Keratinocyte (primary cell): ENCODE measurements around the gene PTGR2. TPM values are rescaled to one million over a fixed set of nuclear protein-coding genes. Genes with fewer than 3 reads are reported as not detected.

Experiments
- DNase-seq: peaks from one replicate; pipeline ENCODE4 v3.0.0-alpha.2; 2011; ENCODE audit warnings: low read depth, missing footprints, low spot score
- FAIRE-seq: peaks from 2 replicates; lab custom pipeline; 2011; peaks lifted over from hg19 to GRCh38; lab: Jason Lieb, UNC
- H2AFZ ChIP-seq: 2 replicates; pipeline ENCODE4 v1.6.0; 2012; ENCODE audit warnings: low read length, control low read depth, inconsistent platforms; ENCODE audit not compliant: control insufficient read depth
- H3K27ac ChIP-seq: 2 replicates; pipeline ENCODE4 v1.5.1; 2011; ENCODE audit warnings: low read length; ENCODE audit not compliant: control insufficient read depth, insufficient read depth
- H3K27me3 ChIP-seq: 3 replicates; pipeline ENCODE4 v1.6.0; 2011; ENCODE audit warnings: low read length; ENCODE audit not compliant: control insufficient read depth, insufficient read depth; ENCODE audit errors: extremely low read depth
- H3K36me3 ChIP-seq, 2 experiments: 2 replicates in 1 of 2; 3 replicates in 1 of 2; pipeline ENCODE4 v1.5.1; 2011; ENCODE audit warnings: low read length in 2 of 2, mild to moderate bottlenecking in 1 of 2; ENCODE audit not compliant: control insufficient read depth in 2 of 2, insufficient read depth in 2 of 2; ENCODE audit errors: extremely low read depth in 1 of 2
- H3K4me1 ChIP-seq: 3 replicates; pipeline ENCODE4 v1.5.1; 2011; ENCODE audit warnings: low read length; ENCODE audit not compliant: control insufficient read depth, insufficient read depth; ENCODE audit errors: extremely low read depth
- H3K4me2 ChIP-seq: 3 replicates; pipeline ENCODE4 v1.6.0; 2011; ENCODE audit warnings: low read depth, low read length; ENCODE audit not compliant: control insufficient read depth, insufficient read depth; ENCODE audit errors: extremely low read depth
- H3K4me3 ChIP-seq, 3 experiments: fragments of 200-600 bp in 1 of 3; sonication (generic) in 1 of 3; 2 replicates in 2 of 3; 3 replicates in 1 of 3; pipeline ENCODE4 v1.5.1; 2011 to 2016; ENCODE audit warnings: low read length in 3 of 3, mild to moderate bottlenecking in 3 of 3, control low read depth in 2 of 3, inconsistent platforms in 1 of 3, low read depth in 1 of 3, mixed read lengths in 1 of 3, mixed run types in 1 of 3, moderate library complexity in 1 of 3; ENCODE audit not compliant: control insufficient read depth in 2 of 3, insufficient read depth in 2 of 3; ENCODE audit errors: extremely low read depth in 1 of 3
- H3K79me2 ChIP-seq: 2 replicates; pipeline ENCODE4 v1.6.0; 2012; ENCODE audit warnings: low read length; ENCODE audit not compliant: control insufficient read depth, insufficient read depth
- H3K9ac ChIP-seq: 3 replicates; pipeline ENCODE4 v1.6.0; 2011; ENCODE audit warnings: low read length; ENCODE audit not compliant: control insufficient read depth, insufficient read depth; ENCODE audit errors: extremely low read depth
- H3K9me1 ChIP-seq: 3 replicates; pipeline ENCODE4 v1.6.0; 2011; ENCODE audit warnings: low read length; ENCODE audit not compliant: control insufficient read depth, insufficient read depth; ENCODE audit errors: extremely low read depth
- H3K9me3 ChIP-seq: 2 replicates; pipeline ENCODE4 v1.5.1; 2012; ENCODE audit warnings: low read depth, low read length; ENCODE audit not compliant: control insufficient read depth
- H4K20me1 ChIP-seq: 3 replicates; pipeline ENCODE4 v1.6.0; 2011; ENCODE audit warnings: low read length; ENCODE audit not compliant: control insufficient read depth, insufficient read depth; ENCODE audit errors: extremely low read depth
- CTCF ChIP-seq, 3 experiments: IDR thresholded peaks in 1 of 3; conservative IDR thresholded peaks in 1 of 3; optimal IDR thresholded peaks in 1 of 3; 2 replicates in 2 of 3; 3 replicates in 1 of 3; pipeline versions ENCODE3 to v1.5.1; 2011; ENCODE audit warnings: low read length in 3 of 3, mild to moderate bottlenecking in 3 of 3, moderate library complexity in 2 of 3, control low read depth in 1 of 3, inconsistent platforms in 1 of 3; ENCODE audit not compliant: insufficient read depth in 2 of 3; ENCODE audit errors: extremely low read depth in 1 of 3
- EZH2 ChIP-seq: IDR thresholded peaks from one replicate; pipeline ENCODE4 v1.6.1; 2012; ENCODE audit warnings: inconsistent platforms, mild to moderate bottlenecking, low read length, moderate library complexity
- dilution Hi-C: fragments of 300-500 bp; cut with MboI; formaldehyde crosslinking; loops from one replicate; pipeline ENCODE4 v1.7.0; 2020; ENCODE audit warnings: low sequenced_read_pairs; ENCODE audit not compliant: extremely low pct_ligation_motif_present
- polyA plus RNA-seq, 5 experiments: library from polyadenylated mRNA; depleted of rRNA in 3 of 5; stranded (reverse) in 3 of 5; stranded (forward) in 1 of 5; unstranded in 1 of 5; fragments of >200 nt; gene quantifications; 1 replicate in 1 of 5; 2 replicates in 3 of 5; 3 replicates in 1 of 5; pipeline versions ENCODE4 v1.2.1 to v1.2.3, GENCODE V29; 2011 to 2012; ENCODE audit warnings: missing spikeins in 2 of 5, low read depth in 1 of 5, low replicate concordance in 1 of 5

PTGR2 gene
- polyA plus RNA-seq, 1 donor (not counting 4 experiments of a cell fraction or from before 2014, with no cell fraction given), result 19.5 TPM

GRCh38 chr14:73833034-73833433 lies 18.6 kb upstream of the PTGR2 start:
- H2AFZ ChIP-seq, result no peak overlapping the region
- H4K20me1 ChIP-seq, result no peaks in the 10 kb centered on the region
- TF ChIP-seq CTCF (optimal IDR thresholded peaks at IDR 0.05 in 1 of 3, IDR thresholded peaks at IDR 0.05 in 1 of 3, conservative IDR thresholded peaks at IDR 0.05 in 1 of 3; ENCODE audit: extremely low read depth in 1 of 3, insufficient read depth in 2 of 3, low read length in 3 of 3) (no peak), EZH2 (no peak)
- FAIRE-seq (no peak), DNase-seq (no peak)
- H3K9me3 ChIP-seq, result no peaks in the 10 kb centered on the region
- no peaks in the 10 kb centered on the region for H3K36me3 ChIP-seq
- no peak overlapping the region for H3K9ac ChIP-seq
- no peaks in the 10 kb centered on the region for H3K4me1 ChIP-seq
- H3K79me2 ChIP-seq, result no peaks in the 10 kb centered on the region
- no peaks in the 10 kb centered on the region for H3K27me3 ChIP-seq
- H3K9me1 ChIP-seq, result no peaks in the 10 kb centered on the region
- no peak overlapping the region for H3K4me3 ChIP-seq
- H3K4me2 ChIP-seq, result no peak overlapping the region
- no peak overlapping the region for H3K27ac ChIP-seq
- dilution Hi-C loops, result no loop called here

GRCh38 chr14:73833530-73834260 lies 17.9 kb upstream of the PTGR2 start:
- Histone ChIP-seq H3K4me1 (no peaks in the 10 kb centered on the region), H3K9ac (no peak overlapping the region), H3K9me1 (no peaks in the 10 kb centered on the region), H3K9me3 (no peaks in the 10 kb centered on the region), H3K27me3 (no peaks in the 10 kb centered on the region), H2AFZ (no peak overlapping the region), H3K27ac (no peak overlapping the region), H3K36me3 (no peaks in the 10 kb centered on the region), H4K20me1 (no peaks in the 10 kb centered on the region), H3K79me2 (no peaks in the 10 kb centered on the region), H3K4me2 (no peak overlapping the region), H3K4me3 (no peak overlapping the region)
- FAIRE-seq (no peak), DNase-seq (no peak)
- dilution Hi-C loops, result no loop called here
- TF ChIP-seq CTCF (optimal IDR thresholded peaks at IDR 0.05 in 1 of 3, IDR thresholded peaks at IDR 0.05 in 1 of 3, conservative IDR thresholded peaks at IDR 0.05 in 1 of 3; ENCODE audit: extremely low read depth in 1 of 3, insufficient read depth in 2 of 3, low read length in 3 of 3) (no peak), EZH2 (no peak)
